ENCODE data around the gene OPN5.
"Not testable (repeated sequence)": the region's sequence is repeated elsewhere in the genome, so short reads cannot be mapped to it uniquely, and the experiment has no call there.

The OPN5 gene, protein sequence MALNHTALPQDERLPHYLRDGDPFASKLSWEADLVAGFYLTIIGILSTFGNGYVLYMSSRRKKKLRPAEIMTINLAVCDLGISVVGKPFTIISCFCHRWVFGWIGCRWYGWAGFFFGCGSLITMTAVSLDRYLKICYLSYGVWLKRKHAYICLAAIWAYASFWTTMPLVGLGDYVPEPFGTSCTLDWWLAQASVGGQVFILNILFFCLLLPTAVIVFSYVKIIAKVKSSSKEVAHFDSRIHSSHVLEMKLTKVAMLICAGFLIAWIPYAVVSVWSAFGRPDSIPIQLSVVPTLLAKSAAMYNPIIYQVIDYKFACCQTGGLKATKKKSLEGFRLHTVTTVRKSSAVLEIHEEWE
- total RNA-seq, result 0 to 0.27 (median 0) reads per million in 4 experiments

DNA sequence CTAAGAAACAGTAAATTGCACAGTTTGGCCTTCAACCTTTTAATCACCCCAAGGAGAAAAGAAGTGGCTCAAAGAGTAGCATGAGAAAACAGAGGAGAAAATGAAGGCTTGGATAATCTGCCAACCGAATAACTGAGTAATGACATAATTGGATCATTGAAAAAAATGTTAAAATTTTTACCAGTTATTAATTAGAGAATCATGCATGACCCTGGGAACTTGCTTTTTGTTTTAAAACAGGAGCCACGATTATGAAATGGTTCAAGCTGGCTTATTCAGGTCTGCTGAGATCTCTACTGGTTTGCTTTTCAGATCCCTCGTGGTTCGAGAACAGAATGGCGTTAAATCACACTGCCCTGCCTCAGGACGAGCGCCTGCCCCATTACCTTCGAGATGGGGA is at the start of gene OPN5:
Gene OPN5 (plus strand): TSS at position 301 of the 400 bp plus-strand sequence. CDS start 35 bp downstream, at position 336.
- no peak for DNase-seq

DNA sequence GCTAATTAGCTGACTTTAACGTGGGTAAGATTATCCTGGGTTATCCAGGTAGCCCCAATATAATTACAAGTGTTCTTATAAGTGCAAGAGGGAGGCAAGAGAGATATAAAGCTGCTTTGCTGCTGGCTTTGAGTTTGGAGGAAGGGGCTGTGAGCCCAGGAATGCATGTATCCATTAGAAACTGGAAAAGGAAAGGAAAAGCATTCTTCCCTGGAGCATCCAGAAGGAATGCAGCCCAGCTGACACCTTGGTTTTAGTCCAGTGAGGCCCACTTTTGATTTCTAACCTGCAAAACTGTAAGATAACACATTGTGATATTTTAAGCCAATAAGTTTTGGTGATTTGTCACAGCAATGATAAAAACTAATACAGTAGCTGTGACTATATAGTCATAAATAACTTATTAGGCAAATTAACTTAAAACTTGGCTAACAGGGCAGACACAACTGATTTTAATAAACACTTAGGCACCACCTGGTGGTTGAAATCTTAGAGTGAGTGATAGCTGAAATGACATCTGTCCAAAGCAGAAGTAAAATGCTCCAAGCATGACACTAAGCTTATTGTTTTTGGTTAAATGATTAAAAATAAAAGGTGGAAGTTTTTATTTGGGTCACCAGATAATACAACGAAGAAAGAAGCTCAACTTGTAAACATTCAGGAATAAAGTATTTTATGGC is 47.8 kb upstream of the OPN5 start:
- no peak for DNase-seq

DNA sequence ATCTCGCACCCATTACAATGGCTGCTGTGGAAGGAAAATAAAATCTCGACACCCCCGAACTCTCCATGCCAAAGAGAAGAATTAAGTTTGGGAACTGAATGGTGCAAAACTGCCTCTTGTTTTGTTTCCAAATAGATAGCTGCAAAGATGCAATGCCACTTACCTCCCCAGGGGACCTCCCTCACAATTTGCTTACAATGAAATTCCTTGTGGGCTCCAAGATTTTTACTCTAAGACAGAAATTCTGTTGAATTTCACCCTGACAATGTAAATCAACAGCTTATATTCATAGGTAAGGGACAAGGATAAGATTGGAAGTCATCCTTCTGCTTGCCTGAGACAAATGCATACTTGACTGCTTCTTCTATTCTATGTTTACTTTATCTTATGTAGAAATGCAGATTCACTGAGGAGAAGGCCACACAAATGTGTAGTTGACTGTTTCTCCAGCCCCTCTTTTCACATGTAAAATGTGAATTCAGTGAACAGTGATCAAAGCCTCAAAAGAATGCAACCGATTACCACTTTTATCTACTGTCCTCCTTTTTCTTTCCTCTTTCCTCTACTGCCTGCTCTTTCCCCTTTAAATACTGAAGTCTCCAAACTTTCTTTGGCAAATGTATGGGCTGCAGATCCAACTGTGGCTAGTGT is 46.9 kb upstream of the OPN5 start:
- no peak for DNase-seq

DNA sequence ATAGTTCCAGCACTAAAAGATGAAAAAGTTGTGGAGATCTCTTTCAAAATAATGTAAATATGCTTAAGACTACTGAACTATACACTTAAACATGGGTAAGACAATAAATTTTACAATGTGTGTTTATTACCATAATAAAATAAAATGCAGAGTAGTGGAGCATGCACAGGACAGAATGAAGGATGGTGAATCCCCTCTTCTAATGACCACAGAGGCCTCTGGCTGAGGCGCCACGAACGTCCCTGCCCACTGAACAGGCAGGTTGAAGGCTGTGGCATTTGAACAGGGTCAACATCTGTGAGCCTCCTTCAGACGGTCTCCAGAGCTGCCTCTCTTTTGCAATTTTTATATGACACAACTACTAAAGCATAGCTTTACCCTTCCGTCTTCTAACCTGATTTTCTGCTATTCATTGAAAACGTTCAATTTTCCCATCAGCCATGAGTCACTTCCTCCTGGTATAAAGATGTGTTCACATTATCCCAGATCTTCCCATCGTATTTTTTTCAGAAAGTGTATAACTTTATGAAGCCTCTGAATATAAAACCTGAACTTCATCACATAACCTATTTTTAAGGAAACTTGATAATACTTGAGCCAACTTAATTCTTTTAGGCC is 45.6 kb upstream of the OPN5 start:
- no peak for DNase-seq

DNA sequence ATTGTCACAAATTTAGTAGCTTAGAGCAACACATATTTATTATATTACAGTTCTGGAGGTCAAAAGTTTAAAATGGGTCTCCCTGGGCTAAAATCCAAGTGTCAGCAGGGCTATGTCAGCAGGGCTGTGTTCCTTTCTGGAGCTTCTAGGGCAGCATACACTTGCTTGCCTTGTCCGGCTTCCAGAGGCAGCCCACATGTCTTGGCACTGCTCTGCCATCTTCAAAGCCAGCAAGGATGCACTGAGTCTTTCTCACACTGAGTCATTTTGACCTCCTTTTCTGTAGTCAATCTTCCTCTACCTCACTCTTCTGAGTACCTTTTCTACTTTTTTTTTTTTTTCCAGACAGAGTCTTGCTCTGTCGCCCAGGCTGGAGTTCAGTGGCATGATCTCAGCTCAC is 44.4 kb upstream of the OPN5 start:
- DNase-seq, result no peak

DNA sequence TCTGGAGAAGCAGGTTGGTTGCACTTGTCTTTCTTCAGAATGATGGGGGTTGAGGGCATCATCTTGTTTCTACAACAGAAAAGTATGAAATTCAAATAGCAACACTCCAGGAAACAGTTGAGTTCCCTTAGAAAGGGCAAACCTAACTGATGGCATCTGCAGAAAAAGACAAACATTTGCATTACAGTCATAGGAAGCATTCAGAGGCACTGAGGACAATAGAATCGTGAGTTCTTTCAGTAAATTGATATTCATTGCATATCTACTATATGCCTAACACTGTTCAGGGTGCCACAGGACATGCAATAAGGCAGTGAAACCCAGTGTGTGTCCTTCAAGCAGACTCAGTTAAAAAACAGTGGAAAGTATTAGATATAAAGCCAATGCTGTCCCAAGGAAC is 41.1 kb upstream of the OPN5 start:
- no peak for DNase-seq

DNA sequence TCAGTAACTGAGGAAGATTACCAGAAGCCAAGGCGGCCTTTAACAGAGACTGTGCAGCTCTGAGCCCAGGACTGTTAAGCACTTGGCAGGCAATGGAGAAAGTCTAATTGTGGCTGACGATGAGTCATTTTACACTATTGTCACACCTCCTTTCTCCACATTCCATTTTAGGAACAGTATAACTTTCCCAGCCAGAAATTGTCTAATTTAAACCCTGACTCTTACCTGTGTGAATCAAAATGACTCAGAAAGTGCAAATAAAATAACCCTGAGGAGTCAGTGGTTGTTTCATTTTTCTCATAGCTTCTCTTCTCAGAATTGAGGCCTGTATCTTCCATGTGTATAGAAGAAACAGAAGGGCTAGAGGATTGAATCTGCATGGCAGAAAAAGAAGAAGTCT is 40.0 kb upstream of the OPN5 start:
- no peak for DNase-seq

DNA sequence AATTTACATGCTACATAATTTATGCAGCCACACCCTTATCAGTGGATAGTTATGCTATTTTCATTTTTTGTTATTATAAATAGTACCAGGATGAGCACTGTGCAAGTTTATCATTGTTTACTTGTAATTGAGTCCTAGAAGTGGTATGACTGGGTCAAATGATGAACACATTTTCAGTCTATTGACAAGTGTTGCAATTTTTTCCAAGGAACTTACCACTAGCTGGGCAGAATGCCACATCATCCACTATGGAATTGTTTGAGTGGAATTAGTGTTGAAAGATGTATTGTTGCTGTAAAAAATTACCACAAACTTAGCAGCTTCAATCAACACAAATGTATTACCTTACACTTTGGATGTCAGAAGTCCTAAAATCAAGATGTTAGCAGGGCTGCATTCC is 38.1 kb upstream of the OPN5 start:
- DNase-seq, result no peak

DNA sequence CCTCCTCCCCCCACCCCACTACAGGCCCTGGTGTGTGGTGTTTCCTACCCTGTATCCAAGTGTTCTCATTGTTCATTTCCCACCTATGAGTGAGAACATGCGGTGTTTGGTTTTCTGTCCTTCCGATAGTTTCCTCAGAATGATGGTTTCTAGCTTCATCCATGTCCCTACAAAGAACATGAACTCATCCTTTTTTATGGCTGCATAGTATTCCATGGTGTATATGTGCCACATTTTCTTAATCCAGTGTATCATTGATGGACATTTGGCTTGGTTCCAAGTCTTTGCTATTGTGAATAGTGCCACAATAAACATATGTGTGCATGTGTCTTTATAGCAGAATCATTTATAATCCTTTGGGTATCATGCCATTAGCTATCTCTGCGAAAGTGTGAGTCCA is 36.6 kb upstream of the OPN5 start:
- not testable (repeated sequence) for DNase-seq

DNA sequence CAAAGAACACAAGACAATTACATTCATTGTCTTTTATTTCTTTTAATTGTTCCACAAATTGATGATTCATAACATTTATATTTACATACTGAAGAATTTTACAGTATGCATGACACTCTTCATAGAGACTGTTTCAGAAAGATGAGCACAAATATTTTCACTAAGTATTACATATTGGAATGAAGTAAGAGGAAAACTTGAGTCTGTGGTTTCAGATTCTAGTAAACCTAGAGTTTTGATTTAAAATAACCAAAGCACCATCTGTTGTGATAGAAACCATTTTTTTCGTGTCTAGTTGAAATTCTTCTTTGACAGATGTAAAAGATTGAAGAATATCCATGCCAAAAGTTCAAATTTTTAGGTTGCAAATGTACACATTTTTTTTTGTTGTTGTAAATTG is 32.1 kb upstream of the OPN5 start:
- DNase-seq, result no peak

DNA sequence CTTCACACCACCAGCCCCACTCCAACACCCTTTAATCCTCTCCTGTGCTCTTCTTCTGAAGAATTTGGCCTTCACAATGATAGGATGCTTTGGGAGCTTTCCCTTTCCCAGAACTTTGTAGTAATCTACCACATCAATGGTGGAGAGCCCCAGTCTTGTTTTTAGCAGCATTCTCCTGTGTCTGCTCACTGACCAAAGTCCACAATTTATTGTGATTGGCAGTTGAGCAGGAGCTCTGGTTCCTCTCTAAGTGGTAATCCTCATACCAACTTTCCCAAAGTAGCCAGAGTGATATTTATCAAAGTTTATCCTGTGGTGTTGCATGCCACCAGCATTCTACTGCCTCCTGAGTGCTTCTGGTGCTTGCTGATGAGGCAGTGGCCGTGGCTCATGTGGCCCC is 29.0 kb upstream of the OPN5 start:
- no peak for DNase-seq

DNA sequence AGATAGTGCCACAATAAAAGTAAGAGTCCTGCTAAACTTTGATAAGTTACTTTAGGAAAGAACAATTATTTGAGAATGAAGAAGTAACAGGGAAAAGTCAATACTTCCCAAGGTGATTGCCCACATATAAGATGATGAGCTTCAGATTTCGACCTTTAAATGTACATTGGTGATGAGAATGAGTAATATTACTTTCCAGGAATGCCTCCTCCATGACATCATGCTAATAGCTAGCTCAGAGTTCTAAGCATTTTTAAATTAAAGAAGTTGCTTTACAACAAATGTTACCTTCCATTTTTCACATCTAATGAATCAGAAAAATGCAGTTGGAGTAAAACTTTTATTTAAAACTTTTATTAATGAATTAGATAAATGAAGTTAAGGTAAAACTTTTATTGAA is 22.5 kb upstream of the OPN5 start:
- DNase-seq, result no peak

DNA sequence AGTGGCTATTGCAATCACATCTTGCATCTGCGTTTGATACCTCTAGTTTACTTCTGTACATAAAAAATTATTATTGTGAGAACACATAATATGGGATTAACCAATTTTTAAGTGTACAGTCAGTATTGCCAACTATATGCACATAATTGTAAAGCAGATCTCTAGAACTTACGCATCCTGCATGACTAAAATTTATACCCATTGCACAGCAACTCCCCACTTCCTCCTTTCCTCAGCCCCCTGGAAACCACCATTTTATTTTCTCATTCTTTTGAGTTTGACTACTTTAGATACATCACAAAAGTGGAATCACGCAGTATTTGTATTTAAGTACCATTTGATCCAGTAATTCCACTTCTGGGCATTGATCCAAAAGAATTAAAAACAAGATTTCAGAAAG is 19.3 kb upstream of the OPN5 start:
- no peak for DNase-seq

DNA sequence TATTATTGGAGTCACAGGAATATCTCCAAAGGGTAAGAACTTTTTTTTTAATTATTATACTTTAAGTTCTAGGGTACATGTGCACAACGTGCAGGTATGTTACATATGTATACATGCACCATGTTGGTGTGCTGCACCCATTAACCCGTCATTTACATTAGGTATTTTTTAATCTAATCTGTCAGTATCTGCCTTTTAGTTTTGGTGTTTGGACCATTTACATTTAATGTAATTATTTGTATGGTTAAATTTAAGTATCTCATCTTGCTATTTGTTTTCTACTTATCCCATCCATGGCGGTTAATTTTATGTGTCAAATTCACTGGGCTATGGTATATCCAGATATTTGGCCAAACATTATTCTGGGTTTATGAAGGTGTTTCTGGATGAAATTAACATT is 15.4 kb upstream of the OPN5 start:
- no peak for DNase-seq

DNA sequence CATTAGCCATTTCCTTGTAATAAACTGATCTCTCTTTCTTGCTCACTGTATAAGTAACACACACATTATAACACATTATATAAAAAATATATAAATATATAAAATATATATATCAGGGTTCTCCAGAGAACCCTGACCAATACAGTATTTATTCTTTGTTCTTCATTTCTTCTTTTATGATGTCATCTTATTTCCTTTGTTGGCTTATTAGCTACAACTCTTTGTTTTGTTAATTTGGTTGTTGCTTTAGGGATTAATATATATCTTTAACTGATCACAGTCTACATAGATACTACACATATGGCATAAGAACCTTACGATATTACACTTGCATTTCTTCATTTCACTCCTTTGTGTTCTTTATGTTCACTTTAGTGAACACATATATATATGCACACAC is 14.7 kb upstream of the OPN5 start:
- no peak for DNase-seq

DNA sequence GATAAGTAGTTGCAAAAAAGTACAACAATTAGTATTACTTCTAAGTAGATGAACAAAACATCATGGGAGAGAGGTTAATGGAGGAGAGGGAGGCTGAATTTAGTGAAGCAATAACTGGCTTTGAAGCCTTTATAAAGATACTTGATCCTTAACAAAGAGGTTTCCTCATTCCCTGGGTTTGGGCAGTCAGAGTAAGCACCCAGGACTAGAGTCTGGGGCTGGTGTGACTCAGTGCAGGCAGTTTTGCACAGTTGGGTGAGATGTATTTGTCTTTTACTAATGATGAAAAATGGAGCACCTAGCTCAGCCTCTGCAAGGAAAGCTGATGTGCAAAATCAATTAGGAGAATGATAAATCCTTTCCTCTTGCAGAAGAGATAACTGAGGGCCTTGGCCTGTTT is 11.8 kb upstream of the OPN5 start:
- DNase-seq, result no peak

DNA sequence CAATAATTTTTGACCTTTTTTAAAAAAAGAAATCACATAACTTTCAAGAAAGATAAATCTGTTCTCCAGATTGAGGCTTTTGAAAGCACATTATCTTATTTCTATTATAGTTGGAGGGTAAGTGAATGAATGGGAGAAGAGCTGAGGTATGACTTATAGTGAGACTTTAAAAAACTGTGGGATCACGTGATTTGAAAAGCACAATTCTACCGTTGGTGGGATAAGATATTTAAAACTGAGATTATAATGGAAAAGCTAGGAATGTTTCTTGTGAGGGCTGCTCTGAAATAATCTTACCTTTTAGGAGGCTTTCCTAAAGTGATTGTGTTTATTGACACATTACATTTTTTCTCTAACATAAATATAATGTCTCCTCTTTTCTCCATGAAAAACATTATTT is 9.5 kb upstream of the OPN5 start:
- DNase-seq, result no peak

DNA sequence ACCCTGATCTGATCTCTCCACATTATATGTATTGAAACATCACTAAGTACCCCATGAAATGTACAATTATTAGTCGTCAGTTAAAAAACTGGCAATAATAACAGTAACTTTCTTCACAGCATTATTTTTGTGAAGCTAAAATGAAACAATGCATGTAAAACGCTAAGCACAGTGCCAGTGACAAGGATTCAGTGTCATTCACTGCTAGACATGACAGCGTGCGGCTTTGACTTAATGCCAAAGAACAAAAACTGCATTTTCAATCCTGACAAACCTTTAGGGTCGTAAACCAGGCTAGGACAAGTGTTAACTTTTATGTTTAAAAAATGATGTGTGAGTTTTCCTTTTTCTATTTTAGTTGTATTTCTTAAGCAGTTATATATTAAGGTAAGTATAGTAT is 8.8 kb upstream of the OPN5 start:
- no peak for DNase-seq

DNA sequence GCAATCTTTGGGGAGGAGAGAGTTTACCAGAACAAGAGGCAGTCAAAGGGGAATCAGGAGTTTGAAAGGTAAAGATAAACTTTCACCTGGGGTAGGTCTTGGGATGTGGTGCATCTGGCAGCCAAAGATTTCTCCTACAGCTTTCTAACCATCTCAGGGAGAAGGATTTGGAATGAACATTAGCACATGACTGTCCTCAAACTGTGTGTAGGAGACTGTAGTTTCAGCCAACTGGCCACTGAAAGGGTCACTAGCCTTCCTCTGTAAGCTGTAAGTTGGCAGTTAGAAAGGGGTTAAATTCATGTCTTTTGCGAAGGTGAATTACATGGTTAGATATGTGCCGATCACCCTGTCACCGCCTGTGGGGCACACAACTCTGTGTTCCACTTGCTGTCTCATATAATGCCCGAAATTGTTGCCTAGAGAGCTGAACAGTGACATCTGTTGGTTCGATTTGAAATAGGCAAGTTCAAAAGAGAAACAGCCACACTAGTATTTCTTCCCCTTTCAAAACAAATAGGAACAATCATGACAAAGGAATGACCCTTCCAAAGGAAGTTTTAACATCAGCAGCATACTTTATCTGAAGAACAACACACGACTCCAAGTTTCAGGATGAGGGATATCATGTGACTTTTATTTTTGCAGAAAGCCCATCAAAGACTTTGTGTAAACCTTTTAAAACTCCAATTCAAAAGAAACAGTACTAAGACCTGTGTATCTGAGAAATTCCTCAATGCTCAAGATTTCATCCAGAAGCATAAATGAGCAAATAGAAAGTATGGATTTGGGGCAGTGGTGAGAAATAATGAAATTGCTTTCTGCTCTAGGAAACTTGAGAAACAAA is 1.1 kb upstream of the OPN5 start:
- no peak for DNase-seq

DNA sequence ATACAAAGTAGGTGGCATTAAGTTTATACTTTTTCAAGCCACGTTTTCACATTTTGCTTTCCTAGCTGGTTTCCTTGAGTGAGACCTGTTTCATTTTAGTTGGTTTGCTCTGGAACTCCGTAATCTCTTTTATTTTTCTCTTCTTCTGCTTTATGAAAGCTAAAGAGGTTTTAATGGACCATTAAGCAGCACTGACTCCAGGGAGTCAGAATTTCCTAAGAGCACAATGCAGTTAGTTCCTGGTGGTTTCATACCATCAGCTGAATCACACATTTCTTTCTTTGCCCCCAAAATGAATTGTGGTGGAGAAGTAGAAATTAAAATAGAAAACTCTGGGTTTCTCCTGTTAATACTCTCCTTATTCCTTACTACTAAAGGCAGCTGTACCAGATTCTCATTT is 3.4 kb downstream of the OPN5 start:
- DNase-seq, result no peak

DNA sequence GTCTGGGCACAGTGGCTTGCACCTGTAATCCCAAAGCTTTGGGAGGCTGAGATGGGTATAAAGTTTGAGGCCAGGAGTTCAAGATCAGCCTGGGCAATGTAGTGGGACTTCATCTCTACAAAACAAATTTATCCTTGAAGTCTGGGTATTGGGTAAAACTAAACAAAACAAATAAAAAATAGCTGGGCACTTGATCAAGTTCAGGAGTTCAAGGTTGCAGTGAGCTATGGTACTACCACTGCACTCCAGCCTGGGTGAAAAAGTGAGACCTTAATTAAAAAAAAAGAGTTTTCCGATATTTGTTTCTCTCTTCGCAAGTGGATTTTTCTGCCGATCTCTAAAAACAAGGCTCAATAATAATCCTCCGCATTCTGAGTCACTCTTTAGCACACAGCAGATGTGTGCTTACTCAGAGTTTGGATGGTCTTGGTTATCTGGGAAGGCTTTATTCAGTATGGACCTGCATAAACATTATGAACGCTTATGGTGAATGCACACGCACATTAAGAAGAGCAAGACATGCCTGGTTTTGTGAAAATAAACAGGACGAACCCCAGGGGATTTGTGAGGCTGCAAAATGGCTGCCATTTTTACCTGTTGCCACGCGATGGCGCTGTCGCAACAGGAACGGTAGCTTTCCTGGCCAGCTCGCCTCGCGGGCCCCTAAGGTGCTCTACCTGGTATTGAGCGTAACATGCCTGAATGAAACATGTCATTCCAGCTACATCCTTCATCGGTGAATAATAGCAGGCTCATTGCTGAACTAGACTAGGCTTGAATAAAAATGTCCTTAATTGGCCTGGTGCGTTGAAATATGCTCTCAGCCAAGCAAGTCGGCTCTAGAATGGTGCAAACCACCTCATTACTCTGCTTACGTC is 6.0 kb downstream of the OPN5 start:
- DNase-seq, result peak; percentile 30

DNA sequence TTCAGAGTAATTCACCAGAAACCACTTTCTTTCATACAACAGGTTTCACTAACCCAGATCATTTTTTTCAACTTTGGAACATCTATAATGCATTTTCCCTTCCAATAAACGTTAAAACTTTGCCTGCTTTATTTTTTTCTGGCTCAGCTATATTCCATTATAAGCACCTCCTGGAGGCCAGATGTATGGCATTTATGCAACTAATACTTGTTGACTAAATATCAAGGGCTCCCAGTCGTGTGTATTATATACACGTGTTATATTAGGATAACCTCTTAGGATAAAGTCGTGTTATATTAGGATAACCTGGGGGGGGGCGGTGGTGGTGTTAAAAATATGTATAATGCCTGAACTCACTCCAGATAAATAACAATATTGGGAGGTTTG is 6.7 kb downstream of the OPN5 start:
- DNase-seq, result no peak

Data from effector CD8-positive, alpha-beta T cell (primary cell).